HEK293 (cell line): ENCODE data around the gene LIN54.

ENCODE experiments used
- CTCF ChIP-seq: fragments of 450-650 bp; formaldehyde crosslinking; IDR thresholded peaks from 2 replicates; pipeline ENCODE4 v1.5.1; 2016; ENCODE audit warnings: missing biosample characterization, missing genetic modification characterization
- GLI4 ChIP-seq: fragments of 450-650 bp; formaldehyde crosslinking; IDR thresholded peaks from 2 replicates; pipeline ENCODE4 v1.5.1; 2016; ENCODE audit warnings: missing biosample characterization, missing genetic modification characterization
- GLIS2 ChIP-seq: fragments of 450-650 bp; formaldehyde crosslinking; IDR thresholded peaks from 2 replicates; pipeline ENCODE4 v1.5.1; 2016; ENCODE audit warnings: missing biosample characterization, missing genetic modification characterization
- KLF8 ChIP-seq: fragments of 450-650 bp; formaldehyde crosslinking; IDR thresholded peaks from 2 replicates; pipeline ENCODE4 v1.5.1; 2016; ENCODE audit warnings: missing biosample characterization, missing genetic modification characterization
- PRDM6 ChIP-seq: fragments of 450-650 bp; formaldehyde crosslinking; IDR thresholded peaks from 2 replicates; pipeline ENCODE4 v1.5.1; 2017; ENCODE audit warnings: missing biosample characterization, missing genetic modification characterization
- SCRT1 ChIP-seq: fragments of 450-650 bp; formaldehyde crosslinking; IDR thresholded peaks from 2 replicates; pipeline ENCODE4 v1.5.1; 2016; ENCODE audit warnings: missing biosample characterization, missing genetic modification characterization, borderline replicate concordance
- SP3 ChIP-seq: fragments of 450-650 bp; formaldehyde crosslinking; IDR thresholded peaks from 2 replicates; pipeline ENCODE4 v1.5.1; 2016; ENCODE audit warnings: missing biosample characterization, missing genetic modification characterization
- TCF7L2 ChIP-seq: IDR thresholded peaks from 2 replicates; pipeline ENCODE4 v1.6.1; 2011; ENCODE audit warnings: low read depth, mild to moderate bottlenecking, inconsistent platforms, low read length, moderate library complexity, borderline replicate concordance
- TSHZ1 ChIP-seq: fragments of 450-650 bp; formaldehyde crosslinking; IDR thresholded peaks from 2 replicates; pipeline ENCODE4 v1.5.1; 2016; ENCODE audit warnings: missing biosample characterization, missing genetic modification characterization, borderline replicate concordance
- ZBTB17 ChIP-seq: fragments of 450-650 bp; formaldehyde crosslinking; IDR thresholded peaks from 2 replicates; pipeline ENCODE4 v1.5.1; 2016; ENCODE audit warnings: missing biosample characterization, missing genetic modification characterization
- ZBTB20 ChIP-seq: fragments of 450-650 bp; formaldehyde crosslinking; IDR thresholded peaks from 2 replicates; pipeline ENCODE4 v1.5.1; 2016; ENCODE audit warnings: missing biosample characterization, missing genetic modification characterization
- ZBTB44 ChIP-seq: fragments of 450-650 bp; IDR thresholded peaks from 2 replicates; pipeline ENCODE4 v1.5.1; 2018; ENCODE audit warnings: missing biosample characterization, mild to moderate bottlenecking, missing genetic modification characterization
- ZFP41 ChIP-seq: fragments of 450-650 bp; formaldehyde crosslinking; IDR thresholded peaks from 2 replicates; pipeline ENCODE4 v1.5.1; 2016; ENCODE audit warnings: missing biosample characterization, missing genetic modification characterization, borderline replicate concordance
- ZNF121 ChIP-seq: fragments of 450-650 bp; formaldehyde crosslinking; IDR thresholded peaks from 2 replicates; pipeline ENCODE4 v1.5.1; 2016; ENCODE audit warnings: missing biosample characterization, missing genetic modification characterization
- ZNF140 ChIP-seq: fragments of 450-650 bp; formaldehyde crosslinking; IDR thresholded peaks from 2 replicates; pipeline ENCODE4 v1.5.1; 2016; ENCODE audit warnings: missing biosample characterization, missing genetic modification characterization
- ZNF155 ChIP-seq: fragments of 450-650 bp; formaldehyde crosslinking; IDR thresholded peaks from 2 replicates; pipeline ENCODE4 v1.5.1; 2016; ENCODE audit warnings: missing biosample characterization, missing genetic modification characterization
- ZNF174 ChIP-seq: fragments of 450-650 bp; formaldehyde crosslinking; IDR thresholded peaks from 2 replicates; pipeline ENCODE4 v1.5.0; 2017; ENCODE audit warnings: missing biosample characterization, mild to moderate bottlenecking, missing genetic modification characterization
- ZNF23 ChIP-seq: fragments of 450-650 bp; formaldehyde crosslinking; IDR thresholded peaks from 2 replicates; pipeline ENCODE4 v1.5.1; 2016; ENCODE audit warnings: missing biosample characterization, missing genetic modification characterization, borderline replicate concordance
- ZNF239 ChIP-seq: fragments of 450-650 bp; formaldehyde crosslinking; IDR thresholded peaks from 2 replicates; pipeline ENCODE4 v1.5.1; 2016; ENCODE audit warnings: missing biosample characterization, missing genetic modification characterization
- ZNF274 ChIP-seq, 2 experiments: fragments of 200-500 bp in 1 of 2; fragments of 450-650 bp in 1 of 2; sonication (Bioruptor generic) in 1 of 2; formaldehyde crosslinking in 1 of 2; IDR thresholded peaks; 2 replicates each; pipeline versions ENCODE4 v1.5.1 to v1.6.1; 2014 to 2016; ENCODE audit warnings: borderline replicate concordance in 1 of 2, inconsistent platforms in 1 of 2, low read length in 1 of 2, missing biosample characterization in 1 of 2, missing genetic modification characterization in 1 of 2
- ZNF37A ChIP-seq: fragments of 450-650 bp; IDR thresholded peaks from 2 replicates; pipeline ENCODE4 v1.5.1; 2018; ENCODE audit warnings: missing biosample characterization, missing genetic modification characterization
- ZNF473 ChIP-seq: fragments of 450-650 bp; formaldehyde crosslinking; IDR thresholded peaks from 2 replicates; pipeline ENCODE4 v1.5.1; 2017; ENCODE audit warnings: missing biosample characterization, missing genetic modification characterization
- ZNF488 ChIP-seq: fragments of 450-650 bp; formaldehyde crosslinking; IDR thresholded peaks from 2 replicates; pipeline ENCODE4 v1.5.1; 2016; ENCODE audit warnings: missing biosample characterization, missing genetic modification characterization
- ZNF514 ChIP-seq: fragments of 450-650 bp; formaldehyde crosslinking; IDR thresholded peaks from 2 replicates; pipeline ENCODE4 v1.5.1; 2016; ENCODE audit warnings: missing biosample characterization, missing genetic modification characterization
- ZNF548 ChIP-seq: fragments of 450-650 bp; formaldehyde crosslinking; IDR thresholded peaks from 2 replicates; pipeline ENCODE4 v1.5.1; 2016; ENCODE audit warnings: missing biosample characterization, missing genetic modification characterization
- ZNF623 ChIP-seq: fragments of 450-650 bp; formaldehyde crosslinking; IDR thresholded peaks from 2 replicates; pipeline ENCODE4 v1.5.1; 2016; ENCODE audit warnings: missing biosample characterization, missing genetic modification characterization
- ZNF747 ChIP-seq: fragments of 450-650 bp; formaldehyde crosslinking; IDR thresholded peaks from 2 replicates; pipeline ENCODE4 v1.5.1; 2016; ENCODE audit warnings: missing biosample characterization, missing genetic modification characterization
- ZNF76 ChIP-seq: fragments of 450-650 bp; formaldehyde crosslinking; IDR thresholded peaks from 2 replicates; pipeline ENCODE4; 2016; ENCODE audit warnings: low read depth, missing biosample characterization, missing genetic modification characterization, borderline replicate concordance
- ZSCAN5A ChIP-seq: fragments of 450-650 bp; formaldehyde crosslinking; IDR thresholded peaks from 2 replicates; pipeline ENCODE4 v1.5.1; 2016; ENCODE audit warnings: missing biosample characterization, missing genetic modification characterization

LIN54 gene

GRCh38 chr4:83012687-83013419, 2.2 kb upstream of the LIN54 start (continued):
- TF ChIP-seq TSHZ1 (no peak), CTCF (tag by site-specific recombination) (peak; percentile 76), ZBTB44 (tag by site-specific recombination) (no peak; the same call in 1 of the 2 replicates), ZNF37A (no peak), SP3 (tag by site-specific recombination) (peak; percentile 84), ZNF274 (IDR thresholded peaks at IDR 0.05; ENCODE audit: low read length) (no peak), ZNF274 (tag by site-specific recombination; IDR thresholded peaks at IDR 0.05; ENCODE audit: borderline replicate concordance) (no peak), KLF8 (tag by site-specific recombination) (peak; percentile 84), GLI4 (no peak), ZNF155 (tag by site-specific recombination) (no peak), ZNF174 (tag by site-specific recombination) (no peak), PRDM6 (tag by site-specific recombination) (no peak), ZNF76 (tag by site-specific recombination) (peak; percentile 46; the same call in 1 of the 2 replicates), ZBTB17 (tag by site-specific recombination) (peak; percentile 94), ZNF121 (tag by site-specific recombination) (no peak), ZNF239 (tag by site-specific recombination) (no peak), ZNF473 (no peak), ZNF514 (no peak), ZNF140 (tag by site-specific recombination) (no peak), ZFP41 (tag by site-specific recombination) (no peak), ZNF747 (tag by site-specific recombination) (no peak), ZNF23 (no peak), GLIS2 (tag by site-specific recombination) (no peak), ZSCAN5A (no peak), ZNF548 (no peak), ZNF623 (tag by site-specific recombination) (no peak), ZBTB20 (tag by site-specific recombination) (no peak), SCRT1 (tag by site-specific recombination) (no peak), ZNF488 (no peak), TCF7L2 (no peak)
